K562 (cell line): ENCODE data around the gene EMX1. TPM values are rescaled to one million over a fixed set of nuclear protein-coding genes. Genes with fewer than 3 reads are reported as not detected.
A peak's percentile ranks its signal among the peaks of the same experiment; 100 is the strongest.

ENCODE experiments used
- CBX8 ChIP-seq: fragments of 200-600 bp; sonication (generic); IDR thresholded peaks from 2 replicates; pipeline ENCODE4 v1.6.1; 2012; ENCODE audit warnings: borderline replicate concordance, mixed run types, low read depth, mild to moderate bottlenecking, moderate library complexity, mixed read lengths, low read length, control low read depth, inconsistent platforms; ENCODE audit not compliant: poor library complexity, severe bottlenecking; ENCODE audit errors: extremely low read depth
- FOSL1 ChIP-seq: fragments of 200-800 bp; sonication (Bioruptor generic); conservative IDR thresholded peaks from 2 replicates; pipeline ENCODE4 v1.6.1; 2016; ENCODE audit warnings: missing genetic modification characterization, missing compliant biosample characterization
- MYC ChIP-seq, 2 experiments: fragments of 250-450 bp in 1 of 2; sonication (Bioruptor Pico) in 1 of 2; IDR thresholded peaks; 2 replicates each; pipeline versions ENCODE4 v1.5.1 to v1.6.1; 2012 to 2021; ENCODE audit warnings: low read depth in 2 of 2, borderline replicate concordance in 1 of 2, improper control_type of control experiment in 1 of 2, low read length in 1 of 2, mild to moderate bottlenecking in 1 of 2, moderate library complexity in 1 of 2
- SIN3B ChIP-seq: fragments of 450-650 bp; IDR thresholded peaks from 2 replicates; pipeline ENCODE4 v1.6.1; 2017; ENCODE audit warnings: low read depth, mild to moderate bottlenecking, moderate library complexity
- ZFP1 ChIP-seq: fragments of 450-650 bp; formaldehyde crosslinking; IDR thresholded peaks from 2 replicates; pipeline ENCODE4 v1.4.0; 2020; ENCODE audit warnings: mild to moderate bottlenecking, mixed read lengths
- ZNF766 ChIP-seq: fragments of 200-800 bp; sonication (Bioruptor generic); conservative IDR thresholded peaks from 2 replicates; pipeline ENCODE4 v1.6.1; 2016; ENCODE audit warnings: missing genetic modification characterization, missing compliant biosample characterization
- polyA plus RNA-seq, 8 experiments: library from polyadenylated mRNA; depleted of rRNA in 4 of 8; stranded (reverse) in 5 of 8; unstranded in 3 of 8; fragments of >200 nt; fragmentation: Nextera tagmentation in 2 of 8; fragmentation: Illumina TruSeq in 1 of 8; extraction: Ambion mirVana in 2 of 8; extraction: Trizol in 1 of 8; gene quantifications; 2 replicates each; pipeline versions ENCODE4 v1.2.1 to v1.2.3, GENCODE V29; 2011 to 2014; ENCODE audit warnings: inconsistent platforms in 1 of 8, missing spikeins in 1 of 8
- total RNA-seq, 7 experiments: library from RNA; depleted of rRNA in 6 of 7; stranded (reverse); fragments of >200 nt in 6 of 7; fragmentation: Illumina TruSeq in 2 of 7; extraction: Trizol in 2 of 7; gene quantifications; 2 replicates each; pipeline versions ENCODE4 v1.2.1 to v1.2.3, GENCODE V29; 2011 to 2021; ENCODE audit warnings: low replicate concordance in 1 of 7
- TF ChIP-seq, protein P1 (sequence below): fragments of 250-450 bp; sonication (Bioruptor Pico); IDR thresholded peaks from 2 replicates; pipeline ENCODE4 v1.4.0; 2020
- TF ChIP-seq, protein P2 (sequence below), 3 experiments: fragments of 200-800 bp in 1 of 3; fragments of 250-450 bp in 1 of 3; fragments of 450-650 bp in 1 of 3; sonication (Bioruptor Pico) in 1 of 3; sonication (Bioruptor generic) in 1 of 3; formaldehyde crosslinking in 1 of 3; IDR thresholded peaks; 2 replicates each; pipeline versions ENCODE4 v1.6.1 to v1.8.0; 2016 to 2022; ENCODE audit warnings: mild to moderate bottlenecking in 2 of 3, missing genetic modification characterization in 2 of 3, missing compliant biosample characterization in 1 of 3, moderate library complexity in 1 of 3
- TF ChIP-seq, protein P3 (sequence below): fragments of 150-350 bp; conservative IDR thresholded peaks from 2 replicates; pipeline ENCODE4 v1.6.1; 2014; ENCODE audit warnings: low read length
- TF ChIP-seq, protein P4 (sequence below), 2 experiments: fragments of 450-650 bp; conservative IDR thresholded peaks; 2 replicates each; pipeline ENCODE4 v1.6.1; 2017; ENCODE audit warnings: mild to moderate bottlenecking in 2 of 2, moderate library complexity in 2 of 2

The EMX1 gene
- total and polyA plus RNA-seq, 9 of the 15 experiments (the other 6 are each of a cell fraction or from before 2014, with no cell fraction given), result 0.10 to 0.32 (median 0.21) TPM; not detected in 6

GRCh38 chr2:72887032-72887739 is 30.1 kb upstream of the EMX1 start, which contains the start of gene SPR (continued):
- TF ChIP-seq, protein P1, sequence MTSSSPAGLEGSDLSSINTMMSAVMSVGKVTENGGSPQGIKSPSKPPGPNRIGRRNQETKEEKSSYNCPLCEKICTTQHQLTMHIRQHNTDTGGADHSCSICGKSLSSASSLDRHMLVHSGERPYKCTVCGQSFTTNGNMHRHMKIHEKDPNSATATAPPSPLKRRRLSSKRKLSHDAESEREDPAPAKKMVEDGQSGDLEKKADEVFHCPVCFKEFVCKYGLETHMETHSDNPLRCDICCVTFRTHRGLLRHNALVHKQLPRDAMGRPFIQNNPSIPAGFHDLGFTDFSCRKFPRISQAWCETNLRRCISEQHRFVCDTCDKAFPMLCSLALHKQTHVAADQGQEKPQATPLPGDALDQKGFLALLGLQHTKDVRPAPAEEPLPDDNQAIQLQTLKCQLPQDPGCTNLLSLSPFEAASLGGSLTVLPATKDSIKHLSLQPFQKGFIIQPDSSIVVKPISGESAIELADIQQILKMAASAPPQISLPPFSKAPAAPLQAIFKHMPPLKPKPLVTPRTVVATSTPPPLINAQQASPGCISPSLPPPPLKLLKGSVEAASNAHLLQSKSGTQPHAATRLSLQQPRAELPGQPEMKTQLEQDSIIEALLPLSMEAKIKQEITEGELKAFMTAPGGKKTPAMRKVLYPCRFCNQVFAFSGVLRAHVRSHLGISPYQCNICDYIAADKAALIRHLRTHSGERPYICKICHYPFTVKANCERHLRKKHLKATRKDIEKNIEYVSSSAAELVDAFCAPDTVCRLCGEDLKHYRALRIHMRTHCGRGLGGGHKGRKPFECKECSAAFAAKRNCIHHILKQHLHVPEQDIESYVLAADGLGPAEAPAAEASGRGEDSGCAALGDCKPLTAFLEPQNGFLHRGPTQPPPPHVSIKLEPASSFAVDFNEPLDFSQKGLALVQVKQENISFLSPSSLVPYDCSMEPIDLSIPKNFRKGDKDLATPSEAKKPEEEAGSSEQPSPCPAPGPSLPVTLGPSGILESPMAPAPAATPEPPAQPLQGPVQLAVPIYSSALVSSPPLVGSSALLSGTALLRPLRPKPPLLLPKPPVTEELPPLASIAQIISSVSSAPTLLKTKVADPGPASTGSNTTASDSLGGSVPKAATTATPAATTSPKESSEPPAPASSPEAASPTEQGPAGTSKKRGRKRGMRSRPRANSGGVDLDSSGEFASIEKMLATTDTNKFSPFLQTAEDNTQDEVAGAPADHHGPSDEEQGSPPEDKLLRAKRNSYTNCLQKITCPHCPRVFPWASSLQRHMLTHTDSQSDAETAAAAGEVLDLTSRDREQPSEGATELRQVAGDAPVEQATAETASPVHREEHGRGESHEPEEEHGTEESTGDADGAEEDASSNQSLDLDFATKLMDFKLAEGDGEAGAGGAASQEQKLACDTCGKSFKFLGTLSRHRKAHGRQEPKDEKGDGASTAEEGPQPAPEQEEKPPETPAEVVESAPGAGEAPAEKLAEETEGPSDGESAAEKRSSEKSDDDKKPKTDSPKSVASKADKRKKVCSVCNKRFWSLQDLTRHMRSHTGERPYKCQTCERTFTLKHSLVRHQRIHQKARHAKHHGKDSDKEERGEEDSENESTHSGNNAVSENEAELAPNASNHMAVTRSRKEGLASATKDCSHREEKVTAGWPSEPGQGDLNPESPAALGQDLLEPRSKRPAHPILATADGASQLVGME (CRISPR knock-in tag), result 0 out of 2 replicates have a peak, but pooled peaks have one; percentile 38
- TF ChIP-seq MYC (IDR thresholded peaks at IDR 0.05; ENCODE audit: low read depth, low read length) (peak; percentile 60; the same call in 1 of the 2 replicates), MYC (CRISPR knock-in tag; IDR thresholded peaks at IDR 0.05; ENCODE audit: borderline replicate concordance, low read depth) (no peak), ZFP1 (no peak), ZNF766 (CRISPR knock-in tag) (0 out of 2 replicates have a peak, but pooled peaks have one; percentile 1), SIN3B (0 out of 2 replicates have a peak, but pooled peaks have one; percentile 30), CBX8 (no peak), FOSL1 (tag) (no peak)
- TF ChIP-seq, protein P2, sequence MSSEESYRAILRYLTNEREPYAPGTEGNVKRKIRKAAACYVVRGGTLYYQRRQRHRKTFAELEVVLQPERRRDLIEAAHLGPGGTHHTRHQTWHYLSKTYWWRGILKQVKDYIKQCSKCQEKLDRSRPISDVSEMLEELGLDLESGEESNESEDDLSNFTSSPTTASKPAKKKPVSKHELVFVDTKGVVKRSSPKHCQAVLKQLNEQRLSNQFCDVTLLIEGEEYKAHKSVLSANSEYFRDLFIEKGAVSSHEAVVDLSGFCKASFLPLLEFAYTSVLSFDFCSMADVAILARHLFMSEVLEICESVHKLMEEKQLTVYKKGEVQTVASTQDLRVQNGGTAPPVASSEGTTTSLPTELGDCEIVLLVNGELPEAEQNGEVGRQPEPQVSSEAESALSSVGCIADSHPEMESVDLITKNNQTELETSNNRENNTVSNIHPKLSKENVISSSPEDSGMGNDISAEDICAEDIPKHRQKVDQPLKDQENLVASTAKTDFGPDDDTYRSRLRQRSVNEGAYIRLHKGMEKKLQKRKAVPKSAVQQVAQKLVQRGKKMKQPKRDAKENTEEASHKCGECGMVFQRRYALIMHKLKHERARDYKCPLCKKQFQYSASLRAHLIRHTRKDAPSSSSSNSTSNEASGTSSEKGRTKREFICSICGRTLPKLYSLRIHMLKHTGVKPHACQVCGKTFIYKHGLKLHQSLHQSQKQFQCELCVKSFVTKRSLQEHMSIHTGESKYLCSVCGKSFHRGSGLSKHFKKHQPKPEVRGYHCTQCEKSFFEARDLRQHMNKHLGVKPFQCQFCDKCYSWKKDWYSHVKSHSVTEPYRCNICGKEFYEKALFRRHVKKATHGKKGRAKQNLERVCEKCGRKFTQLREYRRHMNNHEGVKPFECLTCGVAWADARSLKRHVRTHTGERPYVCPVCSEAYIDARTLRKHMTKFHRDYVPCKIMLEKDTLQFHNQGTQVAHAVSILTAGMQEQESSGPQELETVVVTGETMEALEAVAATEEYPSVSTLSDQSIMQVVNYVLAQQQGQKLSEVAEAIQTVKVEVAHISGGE (CRISPR knock-in tag; IDR thresholded peaks at IDR 0.05), result no peak
- TF ChIP-seq, protein P3, sequence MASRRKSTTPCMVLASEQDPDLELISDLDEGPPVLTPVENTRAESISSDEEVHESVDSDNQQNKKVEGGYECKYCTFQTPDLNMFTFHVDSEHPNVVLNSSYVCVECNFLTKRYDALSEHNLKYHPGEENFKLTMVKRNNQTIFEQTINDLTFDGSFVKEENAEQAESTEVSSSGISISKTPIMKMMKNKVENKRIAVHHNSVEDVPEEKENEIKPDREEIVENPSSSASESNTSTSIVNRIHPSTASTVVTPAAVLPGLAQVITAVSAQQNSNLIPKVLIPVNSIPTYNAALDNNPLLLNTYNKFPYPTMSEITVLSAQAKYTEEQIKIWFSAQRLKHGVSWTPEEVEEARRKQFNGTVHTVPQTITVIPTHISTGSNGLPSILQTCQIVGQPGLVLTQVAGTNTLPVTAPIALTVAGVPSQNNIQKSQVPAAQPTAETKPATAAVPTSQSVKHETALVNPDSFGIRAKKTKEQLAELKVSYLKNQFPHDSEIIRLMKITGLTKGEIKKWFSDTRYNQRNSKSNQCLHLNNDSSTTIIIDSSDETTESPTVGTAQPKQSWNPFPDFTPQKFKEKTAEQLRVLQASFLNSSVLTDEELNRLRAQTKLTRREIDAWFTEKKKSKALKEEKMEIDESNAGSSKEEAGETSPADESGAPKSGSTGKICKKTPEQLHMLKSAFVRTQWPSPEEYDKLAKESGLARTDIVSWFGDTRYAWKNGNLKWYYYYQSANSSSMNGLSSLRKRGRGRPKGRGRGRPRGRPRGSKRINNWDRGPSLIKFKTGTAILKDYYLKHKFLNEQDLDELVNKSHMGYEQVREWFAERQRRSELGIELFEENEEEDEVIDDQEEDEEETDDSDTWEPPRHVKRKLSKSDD, result no peak
- TF ChIP-seq, protein P4, sequence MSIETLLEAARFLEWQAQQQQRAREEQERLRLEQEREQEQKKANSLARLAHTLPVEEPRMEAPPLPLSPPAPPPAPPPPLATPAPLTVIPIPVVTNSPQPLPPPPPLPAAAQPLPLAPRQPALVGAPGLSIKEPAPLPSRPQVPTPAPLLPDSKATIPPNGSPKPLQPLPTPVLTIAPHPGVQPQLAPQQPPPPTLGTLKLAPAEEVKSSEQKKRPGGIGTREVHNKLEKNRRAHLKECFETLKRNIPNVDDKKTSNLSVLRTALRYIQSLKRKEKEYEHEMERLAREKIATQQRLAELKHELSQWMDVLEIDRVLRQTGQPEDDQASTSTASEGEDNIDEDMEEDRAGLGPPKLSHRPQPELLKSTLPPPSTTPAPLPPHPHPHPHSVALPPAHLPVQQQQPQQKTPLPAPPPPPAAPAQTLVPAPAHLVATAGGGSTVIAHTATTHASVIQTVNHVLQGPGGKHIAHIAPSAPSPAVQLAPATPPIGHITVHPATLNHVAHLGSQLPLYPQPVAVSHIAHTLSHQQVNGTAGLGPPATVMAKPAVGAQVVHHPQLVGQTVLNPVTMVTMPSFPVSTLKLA (conservative IDR thresholded peaks at IDR 0.05), result peak in 1 of 2 experiments; percentile 35; a peak in 1 of 4 replicates
